CD4-positive, alpha-beta T cell treated with Interleukin-6 at 100 ng/mL for 8 hours (primary cell): ENCODE data around the gene CDYL2.

Experiments used
- DNase-seq: peaks from one replicate; pipeline ENCODE4 v3.0.0-alpha.2; 2020; ENCODE audit warnings: mixed read lengths, low spot score

CDYL2 gene

DNA sequence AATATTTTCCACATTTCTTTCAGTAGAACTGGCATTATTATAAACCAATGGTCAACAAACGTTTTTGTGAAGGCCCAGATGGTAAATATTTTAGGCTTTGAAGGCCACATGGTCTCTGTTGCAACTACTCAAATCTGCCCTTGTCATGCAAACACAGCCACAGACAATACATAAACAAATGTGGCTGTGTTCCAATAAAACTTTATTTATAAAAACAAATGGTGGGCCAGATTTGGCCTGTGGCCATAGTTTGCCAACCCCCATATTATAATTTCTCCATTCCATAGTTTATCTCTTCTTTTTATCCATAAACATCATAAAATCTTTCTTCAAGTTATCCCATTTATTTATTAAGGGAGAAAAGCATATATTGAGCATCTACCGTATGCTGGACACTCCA is 98.8 kb downstream of the CDYL2 start:
- DNase-seq: no peak

GRCh38 chr16:80704751-80705505 is 99.5 kb downstream of the CDYL2 start:
- no peak for DNase-seq

DNA sequence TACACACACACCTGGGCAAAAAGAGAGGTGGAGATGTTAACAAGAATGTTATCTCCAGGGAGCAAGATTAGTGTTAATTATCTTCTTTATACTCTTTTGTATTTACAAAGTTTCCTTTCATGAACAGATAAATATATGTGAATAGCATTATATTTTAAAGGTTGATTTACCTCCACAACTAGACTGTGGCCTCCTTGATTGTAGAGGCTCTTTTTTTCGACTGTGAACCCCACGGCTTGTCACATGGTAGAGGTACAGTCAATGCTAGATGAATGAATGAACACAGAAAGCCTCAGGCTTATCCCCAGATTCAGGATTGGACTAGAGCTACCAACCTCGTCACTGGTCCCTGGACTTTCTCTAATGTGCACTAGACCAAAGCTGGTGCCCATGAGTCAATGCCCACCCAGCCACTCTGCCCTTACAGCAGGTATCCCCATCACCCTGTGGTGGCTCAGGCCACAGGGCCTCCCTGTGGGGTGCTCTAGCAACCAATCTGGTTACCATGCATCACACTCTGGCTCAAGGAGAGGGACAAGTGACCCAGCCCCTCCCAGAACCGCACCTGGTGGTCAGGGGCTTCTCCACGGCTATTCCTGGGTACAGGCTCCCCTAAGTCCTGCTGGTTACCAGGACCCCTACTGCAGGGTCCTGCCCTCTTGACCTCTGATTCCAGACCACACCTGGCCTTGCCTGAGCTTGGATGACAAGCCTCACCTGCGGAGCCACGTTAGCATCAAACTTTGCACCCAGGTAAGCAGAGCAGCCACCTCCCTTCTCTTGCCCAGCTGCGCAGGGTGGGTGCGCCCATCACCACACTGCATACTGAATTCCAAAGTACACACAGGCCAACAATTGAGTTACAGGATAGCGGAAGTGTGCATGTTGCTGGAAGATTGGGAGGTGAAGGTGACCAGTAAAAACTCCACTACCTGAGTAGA is 101.0 kb downstream of the CDYL2 start:
- DNase-seq: no peak

DNA sequence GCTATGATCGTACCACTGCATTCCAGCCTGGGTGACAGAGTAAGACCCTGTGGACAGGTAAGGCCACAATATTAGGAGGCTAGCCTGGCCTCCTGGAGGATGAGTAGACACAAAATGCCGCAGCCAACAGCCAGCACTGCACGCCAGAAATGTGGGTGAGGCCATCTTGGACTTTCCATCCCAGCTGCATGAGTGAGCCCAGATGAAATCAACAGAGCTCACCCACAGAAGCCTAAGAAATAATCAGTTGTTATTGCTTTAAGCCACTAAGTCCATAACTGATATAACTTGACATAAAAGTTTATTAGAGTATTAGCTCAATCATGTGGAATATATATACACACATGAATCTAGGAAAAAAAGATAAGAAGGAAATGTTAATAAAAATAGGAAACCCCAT is 101.7 kb downstream of the CDYL2 start:
- no peak for DNase-seq

DNA sequence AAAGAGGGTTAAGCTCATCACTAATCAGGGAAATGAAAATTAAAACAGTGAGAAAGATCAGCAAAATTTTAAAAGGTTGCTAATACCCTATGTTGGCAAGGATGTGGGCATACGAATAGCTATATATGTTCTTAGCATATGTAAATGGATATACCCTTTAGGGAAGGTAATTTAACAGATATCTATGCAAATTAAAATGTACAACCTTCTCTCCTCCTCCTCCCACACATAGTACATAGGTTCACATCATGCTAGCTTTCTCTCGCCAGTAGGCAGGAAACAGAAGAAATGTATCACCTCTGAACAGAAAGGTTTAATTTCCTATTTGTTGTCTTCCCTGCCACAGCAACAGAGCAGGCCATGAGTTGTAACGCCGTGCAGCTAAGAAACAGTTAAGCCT is 103.8 kb downstream of the CDYL2 start:
- DNase-seq: no peak

GRCh38 chr16:80695020-80695419 is 109.4 kb downstream of the CDYL2 start:
- no peak for DNase-seq

GRCh38 chr16:80693553-80693952 is 110.8 kb downstream of the CDYL2 start:
- DNase-seq: no peak

- no peak for DNase-seq
Measured at GRCh38 chr16:80692270-80692669, 112.1 kb downstream of the CDYL2 start.

DNA sequence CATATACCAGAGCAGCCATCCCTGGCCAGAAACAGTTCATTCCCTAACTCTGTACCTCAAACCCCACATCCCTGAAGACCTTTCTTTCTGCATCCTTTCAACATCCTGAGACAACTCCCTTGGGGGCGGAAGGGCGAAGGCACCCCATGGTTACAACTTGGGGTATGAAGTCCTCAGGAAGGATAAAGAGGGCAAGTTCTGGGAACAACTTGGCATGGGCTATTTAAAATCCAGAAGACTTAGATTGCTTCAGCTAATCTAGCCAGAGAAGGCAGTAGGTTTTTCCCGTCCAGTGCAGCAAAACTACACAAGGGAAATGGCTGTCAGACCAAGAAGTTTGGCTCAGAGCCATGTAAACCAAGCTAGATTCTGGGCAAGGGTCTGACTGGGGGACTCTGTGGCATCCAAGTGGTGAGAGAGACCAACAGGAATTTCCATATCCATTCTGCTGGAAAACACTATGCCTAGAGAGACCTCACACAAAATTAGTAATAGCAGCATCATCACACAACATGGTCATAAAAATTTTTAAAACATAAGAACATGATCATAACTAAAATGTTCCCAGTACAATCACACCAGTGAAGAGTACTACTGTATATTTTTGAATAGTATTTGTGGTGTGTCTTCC is 113.2 kb downstream of the CDYL2 start:
- DNase-seq: no peak

- DNase-seq: no peak
Measured at GRCh38 chr16:80689487-80689886, 114.9 kb downstream of the CDYL2 start.

- DNase-seq: no peak
Measured at GRCh38 chr16:80687606-80688005, 116.8 kb downstream of the CDYL2 start.

DNA sequence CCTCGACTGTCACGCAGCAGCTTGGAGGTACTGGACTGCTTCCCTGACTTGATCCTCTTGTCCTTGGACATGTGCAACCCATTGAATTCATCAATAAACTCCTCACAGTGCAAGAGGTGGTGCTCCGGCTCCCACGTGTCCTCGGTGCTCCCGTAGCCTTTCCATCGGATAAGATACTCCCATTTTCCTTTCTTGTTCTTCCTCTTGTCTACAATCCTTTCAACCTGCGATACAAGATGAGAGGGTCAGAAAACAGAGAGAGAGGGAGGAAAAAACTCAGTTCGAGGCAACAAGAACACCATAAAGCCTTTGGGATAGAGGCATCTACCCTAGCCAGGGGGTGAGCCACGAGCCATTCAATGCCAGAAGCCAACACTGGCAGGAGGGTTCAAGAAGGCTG is 119.5 kb downstream of the CDYL2 start:
- no peak for DNase-seq

GRCh38 chr16:80684136-80684765 is 120.1 kb downstream of the CDYL2 start:
- DNase-seq: no peak

GRCh38 chr16:80683646-80684045 is 120.8 kb downstream of the CDYL2 start:
- no peak for DNase-seq

GRCh38 chr16:80682421-80683070 is 121.9 kb downstream of the CDYL2 start:
- no peak for DNase-seq

GRCh38 chr16:80681436-80681835 is 123.0 kb downstream of the CDYL2 start:
- DNase-seq: no peak

GRCh38 chr16:80680839-80681238 is 123.6 kb downstream of the CDYL2 start:
- DNase-seq: no peak

GRCh38 chr16:80680046-80680445 is 124.4 kb downstream of the CDYL2 start:
- DNase-seq: no peak

DNA sequence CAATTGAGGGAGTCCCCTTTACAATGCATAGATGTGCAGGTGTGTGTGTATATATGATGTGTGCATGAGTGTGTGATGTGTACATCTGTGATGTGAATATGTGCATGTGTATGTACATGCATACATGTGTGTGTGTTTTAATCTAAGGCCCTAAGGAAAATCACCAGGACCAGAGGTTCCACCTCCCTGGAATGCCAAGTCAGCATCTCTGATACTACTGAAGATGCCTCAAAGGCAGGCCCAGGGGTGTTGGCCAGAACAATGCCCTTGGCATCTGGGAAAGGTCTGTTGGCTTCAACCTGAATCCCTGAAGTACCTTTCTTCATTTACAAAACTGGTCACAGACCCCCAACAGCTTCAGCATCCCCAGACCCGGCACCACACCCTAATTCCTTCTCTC is 129.5 kb downstream of the CDYL2 start:
- no peak for DNase-seq

- no peak for DNase-seq
Measured at GRCh38 chr16:80672379-80672778, 132.0 kb downstream of the CDYL2 start.

- DNase-seq: no peak
Measured at GRCh38 chr16:80671281-80671849, 133.0 kb downstream of the CDYL2 start.
